ENCODE measurements around the gene OCSTAMP.

OCSTAMP gene

DNA sequence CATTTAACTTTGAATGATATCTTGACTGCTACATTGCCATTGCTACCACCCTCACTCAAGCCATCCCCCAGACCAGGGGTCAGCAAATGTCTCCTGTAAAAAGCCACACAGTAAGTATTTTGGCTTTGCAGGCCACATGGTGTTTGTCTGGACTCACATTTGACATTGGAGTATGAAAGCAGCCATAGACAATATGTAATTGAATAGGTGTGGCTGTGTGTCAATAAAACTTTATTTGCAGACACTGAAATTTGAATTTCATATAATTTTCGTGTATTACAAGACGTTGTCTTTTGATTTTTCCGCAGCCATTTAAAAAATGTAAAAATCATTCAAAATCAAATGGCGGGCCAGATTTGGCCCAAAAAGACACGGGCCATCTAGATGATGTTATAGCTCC is 36.3 kb upstream of the OCSTAMP start:
- DNase-seq (ENCODE audit: low spot score) = peak; percentile 28
- Histone ChIP-seq H3K9me3 (ENCODE audit: severe bottlenecking) (no peaks in the 10 kb centered on the region), H3K4me3 (ENCODE audit: severe bottlenecking) (no peak overlapping the region), H3K36me3 (ENCODE audit: low read depth) (no peaks in the 10 kb centered on the region), H3K27me3 (ENCODE audit: insufficient read depth, poor library complexity, severe bottlenecking) (no peaks in the 10 kb centered on the region), H3K27ac (ENCODE audit: poor library complexity, severe bottlenecking) (no peak overlapping the region), H3K4me1 (ENCODE audit: insufficient read depth, poor library complexity, severe bottlenecking) (no peaks in the 10 kb centered on the region)
- no peak for ATAC-seq (ENCODE audit: low read depth)
- TF ChIP-seq, protein P1, sequence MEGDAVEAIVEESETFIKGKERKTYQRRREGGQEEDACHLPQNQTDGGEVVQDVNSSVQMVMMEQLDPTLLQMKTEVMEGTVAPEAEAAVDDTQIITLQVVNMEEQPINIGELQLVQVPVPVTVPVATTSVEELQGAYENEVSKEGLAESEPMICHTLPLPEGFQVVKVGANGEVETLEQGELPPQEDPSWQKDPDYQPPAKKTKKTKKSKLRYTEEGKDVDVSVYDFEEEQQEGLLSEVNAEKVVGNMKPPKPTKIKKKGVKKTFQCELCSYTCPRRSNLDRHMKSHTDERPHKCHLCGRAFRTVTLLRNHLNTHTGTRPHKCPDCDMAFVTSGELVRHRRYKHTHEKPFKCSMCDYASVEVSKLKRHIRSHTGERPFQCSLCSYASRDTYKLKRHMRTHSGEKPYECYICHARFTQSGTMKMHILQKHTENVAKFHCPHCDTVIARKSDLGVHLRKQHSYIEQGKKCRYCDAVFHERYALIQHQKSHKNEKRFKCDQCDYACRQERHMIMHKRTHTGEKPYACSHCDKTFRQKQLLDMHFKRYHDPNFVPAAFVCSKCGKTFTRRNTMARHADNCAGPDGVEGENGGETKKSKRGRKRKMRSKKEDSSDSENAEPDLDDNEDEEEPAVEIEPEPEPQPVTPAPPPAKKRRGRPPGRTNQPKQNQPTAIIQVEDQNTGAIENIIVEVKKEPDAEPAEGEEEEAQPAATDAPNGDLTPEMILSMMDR (IDR thresholded peaks at IDR 0.05; ENCODE audit: poor library complexity, severe bottlenecking) = no peak

DNA sequence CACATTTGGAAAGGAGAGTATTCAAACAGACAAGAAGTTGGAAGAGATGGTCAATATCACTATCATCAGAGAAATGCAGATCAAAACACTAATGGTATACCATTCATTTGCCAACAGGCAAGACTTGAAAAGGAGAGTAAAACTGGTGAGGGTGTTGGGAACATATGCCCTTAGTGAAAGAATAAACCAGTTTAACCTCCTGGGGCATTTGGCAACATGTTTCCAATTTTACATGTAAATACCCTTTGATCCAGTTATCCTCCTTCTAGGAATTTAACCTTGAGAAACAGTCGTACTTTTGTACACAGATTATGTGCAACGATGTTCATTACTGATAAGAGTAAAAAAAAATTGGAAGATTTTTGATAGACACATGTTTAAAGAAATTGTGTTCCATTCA is 34.1 kb upstream of the OCSTAMP start:
- TF ChIP-seq, protein P1 (IDR thresholded peaks at IDR 0.05; ENCODE audit: poor library complexity, severe bottlenecking) = no peak
- no peak for ATAC-seq (ENCODE audit: low read depth)
- Histone ChIP-seq H3K9me3 (ENCODE audit: severe bottlenecking) (no peaks in the 10 kb centered on the region), H3K4me1 (ENCODE audit: insufficient read depth, poor library complexity, severe bottlenecking) (no peaks in the 10 kb centered on the region), H3K36me3 (ENCODE audit: low read depth) (no peaks in the 10 kb centered on the region), H3K27ac (ENCODE audit: poor library complexity, severe bottlenecking) (no peak overlapping the region), H3K27me3 (ENCODE audit: insufficient read depth, poor library complexity, severe bottlenecking) (no peaks in the 10 kb centered on the region), H3K4me3 (ENCODE audit: severe bottlenecking) (no peak overlapping the region)
- no peak for DNase-seq (ENCODE audit: low spot score)

DNA sequence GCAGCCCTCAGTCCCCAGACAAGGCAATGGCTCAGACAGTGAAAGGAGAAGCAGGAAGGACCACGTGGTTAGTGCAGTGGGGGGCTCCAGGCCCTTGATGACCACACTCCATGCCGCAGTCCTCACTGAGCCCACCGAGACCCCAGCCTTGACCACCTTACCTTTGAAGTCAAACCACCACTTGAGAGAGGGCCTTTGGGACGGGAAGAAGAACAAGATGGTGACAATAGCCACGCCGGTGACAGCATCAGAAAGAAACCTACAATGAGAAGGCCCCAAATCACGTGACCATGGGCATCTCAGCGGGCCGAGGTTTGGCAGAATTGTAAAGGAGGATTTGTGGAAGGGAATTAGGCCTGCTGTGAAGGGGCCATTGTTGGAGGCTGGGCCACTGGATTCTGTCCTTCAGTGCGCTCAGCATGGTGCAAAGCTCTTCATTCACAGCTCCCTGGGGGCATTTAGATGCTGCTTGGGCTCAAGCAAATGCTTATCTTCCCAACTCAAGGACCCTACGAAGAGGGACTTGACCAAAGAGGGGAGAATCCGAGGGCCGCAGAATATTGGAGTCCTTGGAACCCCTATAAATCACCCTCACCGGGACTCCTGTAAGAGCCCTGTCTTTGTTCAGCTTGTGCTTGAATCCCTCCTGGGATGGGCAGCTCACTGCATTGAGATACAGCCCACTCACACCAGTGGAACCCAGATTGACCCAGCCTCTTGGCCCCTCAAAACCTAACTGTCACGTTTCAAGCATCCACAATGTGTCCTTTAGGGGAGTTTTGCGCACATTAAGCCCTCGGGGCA is 33.2 kb upstream of the OCSTAMP start:
- Histone ChIP-seq H3K4me1 (ENCODE audit: insufficient read depth, poor library complexity, severe bottlenecking) (no peaks in the 10 kb centered on the region), H3K36me3 (ENCODE audit: low read depth) (no peaks in the 10 kb centered on the region), H3K4me3 (ENCODE audit: severe bottlenecking) (no peak overlapping the region), H3K27me3 (ENCODE audit: insufficient read depth, poor library complexity, severe bottlenecking) (no peaks in the 10 kb centered on the region), H3K9me3 (ENCODE audit: severe bottlenecking) (no peaks in the 10 kb centered on the region), H3K27ac (ENCODE audit: poor library complexity, severe bottlenecking) (no peak overlapping the region)
- TF ChIP-seq, protein P1 (IDR thresholded peaks at IDR 0.05; ENCODE audit: poor library complexity, severe bottlenecking) = no peak
- ATAC-seq (ENCODE audit: low read depth) = no peak
- DNase-seq (ENCODE audit: low spot score) = peak; percentile 71

DNA sequence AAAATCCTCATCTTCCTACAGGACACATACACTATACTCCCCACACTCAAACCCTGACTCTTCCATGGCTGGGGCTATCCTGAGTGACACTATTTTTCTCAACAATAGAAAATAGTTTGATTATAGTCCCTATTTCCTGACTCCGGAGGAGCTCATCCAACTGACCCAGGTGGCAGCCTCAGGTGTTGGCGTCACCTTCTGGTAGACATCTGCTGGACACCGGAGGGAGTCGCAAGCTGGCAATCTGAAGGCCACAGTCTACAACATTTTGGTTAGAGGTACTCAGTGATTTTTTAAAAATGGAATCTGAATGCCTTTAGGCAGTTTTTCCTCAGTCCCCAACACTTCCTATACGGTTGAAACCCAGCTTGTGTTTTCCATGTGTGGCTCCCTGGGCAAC is 32.2 kb upstream of the OCSTAMP start:
- DNase-seq (ENCODE audit: low spot score) (peak; percentile 58), ATAC-seq (ENCODE audit: low read depth) (no peak)
- no peaks in the 10 kb centered on the region for H3K9me3 ChIP-seq (ENCODE audit: severe bottlenecking)
- no peaks in the 10 kb centered on the region for H3K36me3 ChIP-seq (ENCODE audit: low read depth)
- H3K27ac ChIP-seq (ENCODE audit: poor library complexity, severe bottlenecking) = no peak overlapping the region
- TF ChIP-seq, protein P1 (IDR thresholded peaks at IDR 0.05; ENCODE audit: poor library complexity, severe bottlenecking) = no peak
- no peaks in the 10 kb centered on the region for H3K27me3 ChIP-seq (ENCODE audit: insufficient read depth, poor library complexity, severe bottlenecking)
- H3K4me1 ChIP-seq (ENCODE audit: insufficient read depth, poor library complexity, severe bottlenecking) = no peaks in the 10 kb centered on the region
- no peak overlapping the region for H3K4me3 ChIP-seq (ENCODE audit: severe bottlenecking)

DNA sequence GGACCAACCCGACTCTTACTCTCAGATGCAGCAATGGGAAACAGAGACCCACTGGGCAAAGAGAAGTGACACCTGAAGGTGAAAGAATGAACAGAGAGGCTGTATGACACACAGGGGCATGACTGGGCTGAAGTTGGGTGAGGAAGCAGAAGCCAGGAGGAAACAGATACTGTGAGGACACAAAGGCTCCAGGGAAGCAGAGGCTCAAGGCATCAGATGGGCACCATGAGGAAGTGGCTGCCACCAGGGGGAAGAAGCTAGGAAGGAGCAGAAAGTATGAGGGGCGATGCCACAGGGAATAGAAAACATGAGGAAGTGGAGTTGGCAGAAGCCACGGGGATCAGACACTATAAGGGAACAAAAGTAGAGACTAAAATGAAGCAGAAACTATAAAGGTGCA is 30.9 kb upstream of the OCSTAMP start:
- TF ChIP-seq, protein P1 (IDR thresholded peaks at IDR 0.05; ENCODE audit: poor library complexity, severe bottlenecking) = no peak
- peak; percentile 52 for DNase-seq (ENCODE audit: low spot score)
- H3K9me3 ChIP-seq (ENCODE audit: severe bottlenecking) = no peaks in the 10 kb centered on the region
- H3K27ac ChIP-seq (ENCODE audit: poor library complexity, severe bottlenecking) = no peak overlapping the region
- peak; percentile 26; the same call in 2 of the 3 replicates for ATAC-seq (ENCODE audit: low read depth)
- no peak overlapping the region for H3K4me3 ChIP-seq (ENCODE audit: severe bottlenecking)
- H3K36me3 ChIP-seq (ENCODE audit: low read depth) = no peaks in the 10 kb centered on the region
- no peaks in the 10 kb centered on the region for H3K4me1 ChIP-seq (ENCODE audit: insufficient read depth, poor library complexity, severe bottlenecking)
- no peaks in the 10 kb centered on the region for H3K27me3 ChIP-seq (ENCODE audit: insufficient read depth, poor library complexity, severe bottlenecking)

All from RWPE2 (cell line).